ENCODE results near the gene BCAS3. TPM values are rescaled to one million over a fixed set of nuclear protein-coding genes. Genes with fewer than 3 reads are reported as not detected.
"Not testable (repeated sequence)": the region's sequence is repeated elsewhere in the genome, so short reads cannot be mapped to it uniquely, and the experiment has no call there.

The BCAS3 gene
- total RNA-seq, 1 experiment from 2014 or later = 14.3 TPM

DNA sequence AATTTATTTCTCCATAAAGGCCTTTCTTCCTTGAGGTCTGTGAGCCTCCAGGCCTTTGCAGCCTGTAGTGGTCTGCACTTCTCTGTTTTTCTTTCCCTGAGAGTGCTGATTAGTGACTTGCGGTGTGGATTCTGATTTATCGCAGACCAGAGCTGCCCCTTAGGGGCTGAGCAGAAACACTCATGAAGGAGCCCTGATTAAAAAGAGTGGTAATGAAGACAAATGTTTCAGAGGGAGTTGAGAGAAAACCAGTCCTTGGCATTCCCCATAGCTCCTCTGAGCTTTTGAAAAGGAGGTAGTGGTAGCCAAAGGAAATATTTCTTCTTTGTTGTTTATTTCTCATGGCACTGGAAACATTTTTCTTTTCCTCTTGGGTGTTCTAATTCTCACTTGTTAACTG is 453.9 kb downstream of the BCAS3 start:
- DNase-seq (ENCODE audit: low read depth in 1 of 2, low spot score in 2 of 2) = peak in 1 of 2 experiments; percentile 37
- Histone ChIP-seq H3K9me3 (replicated peaks) (no peaks in the 10 kb centered on the region), H3K4me3 (no peak overlapping the region), H3K27ac (no peak overlapping the region), H3K36me3 (no peaks in the 10 kb centered on the region), H3K27me3 (replicated peaks) (no peaks in the 10 kb centered on the region), H3K4me1 (replicated peaks) (peaks cover 8% of the 10 kb centered on the region)

DNA sequence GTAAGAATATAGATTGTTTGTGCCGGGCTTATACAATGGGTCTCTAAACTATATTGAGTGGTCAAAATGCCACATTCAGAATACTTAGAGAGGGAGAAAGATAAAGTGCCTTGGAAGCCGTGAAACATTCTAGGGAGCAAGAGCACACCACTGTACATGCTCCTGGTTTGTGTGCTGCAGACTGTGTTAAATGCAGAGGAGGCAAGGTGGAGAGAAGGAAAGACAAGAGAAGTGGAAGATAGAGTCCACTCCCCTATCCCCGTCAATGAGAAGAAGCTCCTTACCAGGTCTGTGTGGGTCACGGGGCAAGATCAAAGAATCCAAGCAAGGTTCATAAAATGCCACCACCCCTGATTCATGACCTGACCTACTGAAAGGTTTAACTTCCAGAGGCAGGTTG is 454.9 kb downstream of the BCAS3 start:
- H3K27ac ChIP-seq = no peak overlapping the region
- H3K4me1 ChIP-seq (replicated peaks) = peaks cover 8% of the 10 kb centered on the region
- DNase-seq (ENCODE audit: low read depth in 1 of 2, low spot score in 2 of 2) = no peak
- no peaks in the 10 kb centered on the region for H3K27me3 ChIP-seq (replicated peaks)
- no peaks in the 10 kb centered on the region for H3K9me3 ChIP-seq (replicated peaks)
- no peak overlapping the region for H3K4me3 ChIP-seq
- H3K36me3 ChIP-seq = no peaks in the 10 kb centered on the region

DNA sequence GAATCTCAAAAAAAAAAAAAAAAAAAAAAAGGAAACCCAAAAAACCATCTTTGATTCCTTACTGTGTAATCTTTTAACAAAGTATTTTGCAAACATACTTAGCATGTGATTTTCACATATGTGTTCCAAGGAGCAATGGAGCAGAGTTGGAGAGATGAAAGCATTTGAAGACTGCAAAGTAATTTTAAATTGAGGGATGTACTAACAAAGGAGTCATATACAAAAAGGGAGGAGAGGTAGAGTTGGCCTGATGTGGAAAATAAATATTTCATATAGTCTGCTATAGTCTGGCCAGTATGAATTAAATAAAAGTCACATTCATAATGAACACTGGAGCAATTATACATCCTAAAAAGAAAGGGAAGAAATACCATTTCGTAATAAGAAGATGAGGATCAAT is 456.2 kb downstream of the BCAS3 start:
- no peaks in the 10 kb centered on the region for H3K9me3 ChIP-seq (replicated peaks)
- H3K4me3 ChIP-seq = no peak overlapping the region
- H3K27ac ChIP-seq = no peak overlapping the region
- H3K4me1 ChIP-seq (replicated peaks) = peaks cover 15% of the 10 kb centered on the region
- no peaks in the 10 kb centered on the region for H3K36me3 ChIP-seq
- H3K27me3 ChIP-seq (replicated peaks) = no peaks in the 10 kb centered on the region
- no peak for DNase-seq (ENCODE audit: low read depth in 1 of 2, low spot score in 2 of 2)

DNA sequence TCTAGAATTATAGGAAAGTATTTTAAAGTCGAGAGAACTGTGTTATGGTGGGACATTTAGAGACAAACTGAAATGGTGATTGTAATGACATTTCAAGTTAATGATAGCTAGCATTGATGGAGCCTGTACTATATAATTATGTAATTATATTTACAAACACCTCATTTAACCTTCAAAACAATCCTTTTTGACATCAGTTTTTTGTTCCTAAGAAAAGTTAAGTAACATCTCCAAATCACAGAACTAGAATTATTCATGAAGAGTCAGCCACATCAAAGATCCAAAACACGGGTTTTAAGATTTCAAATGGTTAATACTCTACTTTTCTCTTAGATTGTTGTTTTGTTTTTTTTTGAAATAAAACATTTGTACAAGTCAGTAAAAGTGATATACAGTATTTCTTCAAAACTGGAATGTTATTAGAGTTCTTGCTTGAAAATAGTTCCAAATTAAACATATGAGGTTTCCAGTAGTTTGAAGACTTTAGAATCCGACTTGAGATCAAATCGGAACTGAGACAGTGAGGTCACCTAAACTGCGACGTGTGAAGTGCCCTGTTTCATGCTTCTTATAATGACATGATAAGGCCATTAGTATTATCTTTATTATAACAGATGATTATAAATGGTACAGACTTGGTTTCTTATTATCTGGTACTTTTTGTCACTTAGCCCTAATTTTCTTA is 457.0 kb downstream of the BCAS3 start:
- Histone ChIP-seq H3K36me3 (no peaks in the 10 kb centered on the region), H3K4me3 (no peak overlapping the region), H3K9me3 (replicated peaks) (no peaks in the 10 kb centered on the region), H3K27me3 (replicated peaks) (no peaks in the 10 kb centered on the region), H3K4me1 (replicated peaks) (peaks cover 24% of the 10 kb centered on the region), H3K27ac (no peak overlapping the region)
- DNase-seq (ENCODE audit: low read depth in 1 of 2, low spot score in 2 of 2) = no peak

DNA sequence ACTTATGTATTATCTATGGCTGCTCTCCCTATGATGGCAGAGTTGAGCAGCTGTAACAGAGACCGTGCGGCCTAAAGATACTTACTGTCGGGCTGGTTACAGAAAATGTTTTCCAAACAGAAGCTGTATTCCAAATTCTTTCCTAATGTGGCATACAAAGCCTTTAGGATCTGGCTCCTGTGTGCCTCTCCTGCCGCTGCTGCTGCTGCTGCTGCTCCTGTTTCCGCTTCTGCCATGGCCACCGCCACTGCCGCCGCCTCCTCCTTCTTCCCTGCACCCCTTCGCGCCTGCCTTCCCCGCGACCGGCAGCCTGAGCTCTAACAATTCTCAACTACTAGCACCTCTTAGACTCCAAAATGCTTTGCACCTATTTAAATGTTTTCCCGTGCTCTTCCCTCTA is 458.1 kb downstream of the BCAS3 start:
- no peak for DNase-seq (ENCODE audit: low read depth in 1 of 2, low spot score in 2 of 2)
- H3K4me3 ChIP-seq = no peak overlapping the region
- H3K27ac ChIP-seq = no peak overlapping the region

DNA sequence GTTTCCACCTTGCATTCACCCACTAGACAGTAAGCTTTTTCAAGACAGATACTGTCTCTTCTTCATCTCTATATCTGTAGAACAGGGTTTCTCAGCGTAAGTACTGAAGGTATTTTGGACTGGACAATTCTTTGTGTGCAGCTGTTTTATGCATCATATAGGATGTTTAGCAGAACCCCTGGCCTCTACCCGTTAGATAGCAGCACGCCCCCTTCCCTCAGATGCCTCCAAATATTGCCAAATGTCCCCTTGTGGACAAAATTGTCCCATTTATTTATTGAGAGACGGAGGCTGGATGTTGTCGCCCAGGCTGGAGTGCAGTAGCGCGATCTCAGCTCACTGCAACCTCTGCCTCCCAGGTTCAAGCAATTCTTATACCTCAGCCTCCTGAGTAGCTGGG is 458.6 kb downstream of the BCAS3 start:
- Histone ChIP-seq H3K4me3 (no peak overlapping the region), H3K27ac (no peak overlapping the region), H3K27me3 (replicated peaks) (no peaks in the 10 kb centered on the region)

More for the DNA sequence above, 458.1 kb downstream of the BCAS3 start:
- H3K4me1 ChIP-seq (replicated peaks) = peaks cover 28% of the 10 kb centered on the region
- H3K27me3 ChIP-seq (replicated peaks) = no peaks in the 10 kb centered on the region
- no peaks in the 10 kb centered on the region for H3K36me3 ChIP-seq
- no peaks in the 10 kb centered on the region for H3K9me3 ChIP-seq (replicated peaks)

DNA sequence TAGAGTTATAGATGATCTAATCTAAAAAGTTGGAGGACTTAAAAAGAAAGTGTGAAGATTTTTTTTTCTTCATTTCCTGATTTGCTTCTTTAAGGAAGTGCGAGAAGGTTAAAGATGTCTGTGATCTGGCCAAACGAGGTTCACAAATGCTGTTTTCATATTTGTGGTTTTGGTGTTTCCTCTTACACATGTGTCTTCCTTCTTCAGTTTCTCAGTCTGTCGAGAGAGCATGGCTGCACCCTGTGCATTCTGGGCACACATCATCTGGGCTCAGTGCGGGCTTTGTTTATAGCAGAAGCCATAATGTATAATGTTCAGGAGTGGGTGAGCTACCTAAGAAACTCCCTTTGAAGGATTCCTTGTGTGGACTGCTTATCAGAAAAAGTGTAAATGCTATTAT is 461.6 kb downstream of the BCAS3 start:
- Histone ChIP-seq H3K27ac (peak overlapping the region; percentile 15; the same call in 1 of the 2 replicates), H3K9me3 (replicated peaks) (no peaks in the 10 kb centered on the region), H3K4me1 (replicated peaks) (peaks cover 20% of the 10 kb centered on the region), H3K36me3 (no peaks in the 10 kb centered on the region), H3K27me3 (replicated peaks) (no peaks in the 10 kb centered on the region), H3K4me3 (no peak overlapping the region)
- DNase-seq (ENCODE audit: low read depth in 1 of 2, low spot score in 2 of 2) = peak; percentile 62 to 68

More for the DNA sequence above, 458.6 kb downstream of the BCAS3 start:
- peaks cover 27% of the 10 kb centered on the region for H3K4me1 ChIP-seq (replicated peaks)
- no peak for DNase-seq (ENCODE audit: low read depth in 1 of 2, low spot score in 2 of 2)
- H3K36me3 ChIP-seq = no peaks in the 10 kb centered on the region
- H3K9me3 ChIP-seq (replicated peaks) = no peaks in the 10 kb centered on the region

DNA sequence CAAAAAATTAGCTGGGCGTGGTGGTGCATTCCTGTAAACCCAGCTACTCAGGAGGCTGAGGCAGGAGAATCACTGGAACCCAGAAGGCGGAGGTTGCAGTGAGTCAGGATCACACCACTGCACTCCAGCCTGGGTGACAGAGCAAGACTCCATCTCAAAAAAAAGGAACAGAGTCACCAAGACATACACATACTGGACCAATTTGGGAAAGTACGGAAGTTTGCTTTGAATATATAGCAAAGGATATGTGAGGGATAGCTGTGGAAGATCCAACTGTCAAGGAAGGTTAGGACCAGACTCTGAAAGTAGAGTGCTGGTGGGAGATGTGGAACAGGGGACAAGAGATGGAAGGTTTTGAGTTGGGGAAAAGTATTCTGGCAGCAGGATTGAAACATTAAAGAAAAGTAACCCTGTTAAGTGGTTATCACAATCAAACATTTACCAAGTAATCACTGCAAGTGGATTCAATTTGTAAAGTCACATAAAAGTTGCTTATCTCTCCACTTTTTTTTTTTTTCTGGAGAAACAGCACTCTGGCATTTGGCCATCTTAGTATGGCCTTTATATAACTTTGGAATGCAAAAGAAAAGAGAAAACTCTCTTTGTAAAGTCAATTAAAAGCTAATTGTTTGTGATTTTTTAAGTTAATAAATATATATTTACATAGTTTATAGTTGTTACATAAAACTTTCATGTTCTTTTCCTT is 462.6 kb downstream of the BCAS3 start:
- no peak overlapping the region for H3K27ac ChIP-seq

DNA sequence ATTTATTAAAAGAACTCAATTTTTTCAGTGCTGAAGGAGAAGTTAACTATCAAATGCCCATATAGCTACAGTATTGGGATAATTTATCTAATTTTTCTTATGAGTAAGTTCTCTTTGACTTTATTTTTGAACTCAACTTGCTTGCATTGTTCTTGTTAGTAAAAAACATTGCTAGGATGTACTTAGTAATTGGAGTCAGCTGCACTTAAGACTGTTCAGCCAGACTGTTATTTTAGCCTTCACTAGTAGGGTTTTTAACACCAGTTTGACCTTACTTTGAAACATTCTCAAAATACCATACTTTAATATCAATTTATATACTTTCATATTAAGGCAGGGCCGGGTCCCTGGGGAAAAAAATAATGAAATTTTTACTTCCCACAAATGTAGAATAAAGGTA is 465.4 kb downstream of the BCAS3 start:
- H3K27me3 ChIP-seq (replicated peaks) = no peaks in the 10 kb centered on the region
- no peaks in the 10 kb centered on the region for H3K36me3 ChIP-seq
- H3K9me3 ChIP-seq (replicated peaks) = no peaks in the 10 kb centered on the region
- no peak overlapping the region for H3K27ac ChIP-seq
- peaks cover 20% of the 10 kb centered on the region for H3K4me1 ChIP-seq (replicated peaks)
- no peak for DNase-seq (ENCODE audit: low read depth in 1 of 2, low spot score in 2 of 2)
- H3K4me3 ChIP-seq = no peak overlapping the region

More for the DNA sequence above, 462.6 kb downstream of the BCAS3 start:
- DNase-seq (ENCODE audit: low read depth in 1 of 2, low spot score in 2 of 2) = no peak
- H3K36me3 ChIP-seq = no peaks in the 10 kb centered on the region
- H3K27me3 ChIP-seq (replicated peaks) = no peaks in the 10 kb centered on the region
- peaks cover 20% of the 10 kb centered on the region for H3K4me1 ChIP-seq (replicated peaks)
- no peaks in the 10 kb centered on the region for H3K9me3 ChIP-seq (replicated peaks)
- no peak overlapping the region for H3K4me3 ChIP-seq

DNA sequence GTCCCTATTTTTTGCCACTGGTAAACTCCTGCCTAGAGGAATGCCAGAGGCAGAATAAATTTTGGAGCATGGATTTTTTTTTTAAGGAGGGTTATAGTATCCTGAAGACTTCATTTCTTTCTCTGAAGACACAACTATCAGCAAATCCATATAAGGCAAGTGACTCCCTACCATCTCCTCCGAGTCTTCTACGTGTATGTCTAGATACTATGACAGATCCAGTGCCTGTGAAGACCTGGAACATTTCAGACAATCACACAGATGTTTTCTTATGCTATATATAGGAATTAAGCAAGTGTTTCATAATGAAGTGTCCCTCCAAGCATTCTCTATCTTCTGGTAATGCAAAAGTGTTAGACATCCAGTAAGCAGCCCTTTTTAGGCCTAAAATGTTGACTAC is 466.5 kb downstream of the BCAS3 start:
- DNase-seq (ENCODE audit: low read depth in 1 of 2, low spot score in 2 of 2) = no peak
- Histone ChIP-seq H3K4me1 (replicated peaks) (peaks cover 10% of the 10 kb centered on the region), H3K27ac (no peak overlapping the region), H3K4me3 (no peak overlapping the region), H3K36me3 (no peaks in the 10 kb centered on the region), H3K27me3 (replicated peaks) (no peaks in the 10 kb centered on the region), H3K9me3 (replicated peaks) (no peaks in the 10 kb centered on the region)

DNA sequence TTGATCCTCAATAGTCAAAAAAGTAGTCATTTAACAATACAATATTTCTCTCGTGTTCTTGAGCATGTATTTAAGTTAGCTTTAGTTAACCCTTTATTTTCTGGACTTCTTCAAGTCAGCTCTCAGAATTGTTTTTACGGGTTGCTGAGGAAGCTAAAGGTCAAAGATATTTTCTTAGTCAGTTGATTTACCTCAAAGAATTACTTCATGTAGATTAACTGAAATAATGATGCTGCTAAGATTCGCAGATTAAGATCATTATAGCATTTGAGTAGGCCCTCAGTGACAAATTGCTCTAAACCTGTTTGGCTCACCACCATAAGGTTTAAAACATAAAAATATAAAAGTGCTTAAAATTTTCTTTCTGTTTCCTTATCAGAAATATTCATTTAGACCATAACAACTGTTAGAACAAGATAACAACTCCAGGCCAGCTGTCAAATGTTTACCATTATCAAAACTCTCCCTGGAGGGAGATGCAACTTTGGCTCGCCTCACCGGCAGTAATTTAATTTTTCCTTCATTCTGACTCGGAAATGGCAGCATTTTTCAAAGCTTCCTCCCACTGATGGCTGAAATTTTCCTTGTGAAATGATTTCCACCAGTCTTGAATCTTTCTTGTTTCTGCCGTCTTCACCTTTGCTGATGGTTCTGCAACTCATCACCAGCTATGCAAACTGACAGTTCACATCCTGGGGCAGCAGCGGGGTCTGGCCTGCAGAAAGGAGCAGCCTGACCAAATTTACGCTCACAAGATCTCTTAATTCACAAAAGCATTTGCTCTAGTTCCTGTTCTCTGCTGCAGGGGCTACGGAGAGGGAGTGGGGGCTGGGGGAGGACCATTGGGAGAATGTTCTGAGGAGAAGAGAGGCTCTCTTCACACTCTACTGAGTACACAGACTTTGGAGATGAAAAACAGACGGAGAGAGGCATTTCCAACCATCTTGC is 467.2 kb downstream of the BCAS3 start:
- no peak for DNase-seq (ENCODE audit: low read depth in 1 of 2, low spot score in 2 of 2)
- Histone ChIP-seq H3K27me3 (replicated peaks) (no peaks in the 10 kb centered on the region), H3K36me3 (no peaks in the 10 kb centered on the region), H3K27ac (no peak overlapping the region), H3K4me1 (replicated peaks) (peaks cover 3% of the 10 kb centered on the region), H3K9me3 (replicated peaks) (no peaks in the 10 kb centered on the region), H3K4me3 (no peak overlapping the region)

DNA sequence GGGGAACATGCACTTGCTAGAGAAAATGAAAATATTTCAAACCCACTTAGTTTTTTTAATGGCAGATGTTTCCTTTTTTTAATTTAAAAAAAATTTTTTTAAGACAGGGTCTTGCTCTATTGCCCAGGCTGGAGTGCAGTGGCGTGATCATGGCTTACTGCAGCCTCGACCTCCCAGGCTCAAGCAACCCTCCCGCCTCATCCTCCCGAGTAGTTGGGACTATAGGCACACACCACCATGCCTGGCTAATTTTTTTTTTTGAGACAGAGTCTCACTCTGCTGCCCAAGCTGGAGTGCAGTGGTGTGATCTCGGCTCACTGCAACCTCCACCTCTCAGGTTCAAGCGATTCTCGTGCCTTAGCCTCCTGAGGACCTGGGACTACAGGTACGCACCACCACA is 469.2 kb downstream of the BCAS3 start:
- not testable (repeated sequence) for H3K27me3 ChIP-seq (replicated peaks); H3K36me3 ChIP-seq; H3K9me3 ChIP-seq (replicated peaks); DNase-seq (ENCODE audit: low read depth in 1 of 2, low spot score in 2 of 2); H3K27ac ChIP-seq; H3K4me3 ChIP-seq
- H3K4me1 ChIP-seq (replicated peaks) = peaks cover 12% of the 10 kb centered on the region

DNA sequence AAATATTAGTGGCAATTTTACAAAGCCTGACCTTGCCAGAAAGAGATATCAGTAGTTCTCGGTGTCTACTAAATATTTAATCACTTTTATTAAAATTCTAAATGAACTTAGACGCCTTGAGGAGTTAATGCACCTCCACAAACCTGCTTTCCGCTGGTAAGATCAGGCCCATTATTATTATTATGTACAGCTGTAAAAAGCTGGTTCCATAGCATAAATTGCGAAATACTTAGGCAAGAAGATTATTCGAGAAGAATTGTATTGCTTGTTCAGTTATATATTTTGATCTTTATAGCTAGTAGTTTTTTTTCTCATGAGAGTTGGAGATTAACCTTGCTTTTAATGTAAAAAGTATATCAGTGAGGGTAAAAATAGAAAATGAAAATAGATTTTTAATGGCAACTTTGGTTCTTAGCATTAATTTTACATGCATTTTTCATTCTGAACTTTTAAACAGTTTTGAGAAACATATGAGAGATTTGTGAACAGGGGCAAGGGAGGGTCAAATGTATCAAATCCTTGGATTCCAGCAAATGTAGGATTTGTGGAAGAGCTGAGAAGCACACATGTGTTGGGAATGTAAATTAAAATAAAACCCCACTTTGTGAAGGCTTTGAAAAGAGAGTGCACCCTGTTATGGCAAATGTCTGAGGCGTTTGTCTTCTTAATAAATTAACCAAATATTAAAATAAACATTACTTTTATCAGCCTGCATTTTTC is 471.6 kb downstream of the BCAS3 start:
- no peak overlapping the region for H3K4me3 ChIP-seq
- no peaks in the 10 kb centered on the region for H3K36me3 ChIP-seq
- no peak for DNase-seq (ENCODE audit: low read depth in 1 of 2, low spot score in 2 of 2)
- no peaks in the 10 kb centered on the region for H3K27me3 ChIP-seq (replicated peaks)
- H3K9me3 ChIP-seq (replicated peaks) = no peaks in the 10 kb centered on the region; the same call in 1 of the 2 replicates
- no peak overlapping the region for H3K27ac ChIP-seq
- peaks cover 12% of the 10 kb centered on the region for H3K4me1 ChIP-seq (replicated peaks)

Data from SJSA1 (cell line).